IMR-90 (cell line): ENCODE results near the gene PDZD2. TPM values are rescaled to one million over a fixed set of nuclear protein-coding genes. Genes with fewer than 3 reads are reported as not detected.

Experiments used
- ATAC-seq: fragments of 200-7000 bp; cut with Tn5 transposase; 2 replicates; pipeline ENCODE4 v1.9.1; 2020; ENCODE audit warnings: low read depth, mild to moderate bottlenecking, moderate library complexity
- BruUV-seq: library from RNA; stranded (reverse); fragments of 400-500 nt; replicated peaks from 2 replicates; lab custom pipeline; 2021; lab: Mats Ljungman, UMichigan
- CTCF ChIA-PET: fragments of 300-600 bp; formaldehyde crosslinking; extraction: SDS; loops from one replicate; lab custom pipeline; 2021; ENCODE audit warnings: antibody characterized with exemption; lab: Yijun Ruan, JAX
- POLR2A ChIA-PET: fragments of 300-600 bp; sonication (Branson Sonifier 250); formaldehyde crosslinking; loops from one replicate; lab custom pipeline; 2022; ENCODE audit warnings: antibody characterized with exemption; ENCODE audit not compliant: unreplicated experiment; lab: Charles Lee
- DNase-seq: peaks from one replicate; pipeline ENCODE4 v3.0.0; 2013
- H2AFZ ChIP-seq: replicated peaks from 2 replicates; pipeline ENCODE3; 2013; ENCODE audit warnings: low read length, mild to moderate bottlenecking; ENCODE audit not compliant: poor library complexity
- H2AK5ac ChIP-seq: 2 replicates; pipeline ENCODE4 v1.6.1; 2013; ENCODE audit warnings: low read depth, low read length, inconsistent platforms
- H2AK9ac ChIP-seq: replicated peaks from 2 replicates; pipeline ENCODE3; 2013; ENCODE audit warnings: mild to moderate bottlenecking, low read depth, low read length, moderate library complexity; ENCODE audit not compliant: poor library complexity
- H2BK120ac ChIP-seq: 2 replicates; pipeline ENCODE4 v1.6.1; 2013; ENCODE audit warnings: low read depth, low read length, inconsistent platforms
- H2BK15ac ChIP-seq: 3 replicates; pipeline ENCODE4 v1.6.1; 2013; ENCODE audit warnings: low read depth, low read length, inconsistent platforms
- H2BK20ac ChIP-seq: 2 replicates; pipeline ENCODE4 v1.6.1; 2013; ENCODE audit warnings: low read depth, mild to moderate bottlenecking, inconsistent platforms, low read length, moderate library complexity
- H2BK5ac ChIP-seq: 2 replicates; pipeline ENCODE4 v1.6.1; 2013; ENCODE audit warnings: mild to moderate bottlenecking, low read depth, low read length, inconsistent platforms; ENCODE audit not compliant: poor library complexity, severe bottlenecking
- H3K14ac ChIP-seq: replicated peaks from 2 replicates; pipeline ENCODE4 v1.6.1; 2013; ENCODE audit warnings: low read depth, low read length, inconsistent platforms
- H3K18ac ChIP-seq: 2 replicates; pipeline ENCODE4 v1.6.1; 2013; ENCODE audit warnings: low read depth, low read length, control low read depth
- H3K23ac ChIP-seq: 2 replicates; pipeline ENCODE4 v1.6.1; 2013; ENCODE audit warnings: low read depth, low read length, inconsistent platforms
- H3K27ac ChIP-seq: 2 replicates; pipeline ENCODE4 v1.5.1; 2013; ENCODE audit warnings: mild to moderate bottlenecking, control low read depth, low read length; ENCODE audit not compliant: insufficient read depth
- H3K27me3 ChIP-seq: 2 replicates; pipeline ENCODE4 v1.6.1; 2013; ENCODE audit warnings: low read length; ENCODE audit not compliant: control insufficient read depth, insufficient read depth
- H3K36me3 ChIP-seq: 2 replicates; pipeline ENCODE4 v1.6.1; 2013; ENCODE audit warnings: low read length, mixed read lengths; ENCODE audit not compliant: control insufficient read depth, insufficient read depth
- H3K4ac ChIP-seq: 2 replicates; pipeline ENCODE4 v1.6.1; 2013; ENCODE audit warnings: low read depth, low read length, inconsistent platforms
- H3K4me1 ChIP-seq: 2 replicates; pipeline ENCODE4 v1.6.1; 2013; ENCODE audit warnings: low read length, mixed read lengths; ENCODE audit not compliant: control insufficient read depth, insufficient read depth
- H3K4me2 ChIP-seq: 2 replicates; pipeline ENCODE4 v1.6.1; 2013; ENCODE audit warnings: low read depth, mild to moderate bottlenecking, control low read depth, low read length, moderate library complexity
- H3K4me3 ChIP-seq: 2 replicates; pipeline ENCODE4 v1.5.1; 2013; ENCODE audit warnings: low read depth, mild to moderate bottlenecking, control low read depth, low read length, moderate library complexity; ENCODE audit not compliant: insufficient read depth
- H3K56ac ChIP-seq: 2 replicates; pipeline ENCODE4 v1.6.1; 2013; ENCODE audit warnings: low read length, inconsistent platforms; ENCODE audit not compliant: insufficient read depth; ENCODE audit errors: extremely low read depth
- H3K79me1 ChIP-seq, 2 experiments: 2 replicates each; pipeline ENCODE4 v1.6.1; 2013; ENCODE audit warnings: low read length in 2 of 2, inconsistent platforms in 1 of 2, low read depth in 1 of 2
- H3K9ac ChIP-seq: 2 replicates; pipeline ENCODE4 v1.6.1; 2013; ENCODE audit warnings: low read depth, low read length, control low read depth
- H3K9me1 ChIP-seq: 2 replicates; pipeline ENCODE4 v1.6.1; 2013; ENCODE audit warnings: low read length, inconsistent platforms; ENCODE audit not compliant: insufficient read depth
- H3K9me3 ChIP-seq: 2 replicates; pipeline ENCODE4 v1.6.1; 2013; ENCODE audit warnings: low read length; ENCODE audit not compliant: control insufficient read depth, insufficient read depth
- H4K20me1 ChIP-seq: 2 replicates; pipeline ENCODE4 v1.6.1; 2013; ENCODE audit warnings: low read length, inconsistent platforms; ENCODE audit not compliant: insufficient read depth
- H4K5ac ChIP-seq: 2 replicates; pipeline ENCODE4 v1.6.1; 2013; ENCODE audit warnings: mild to moderate bottlenecking, low read depth, low read length, control low read depth
- H4K8ac ChIP-seq, 2 experiments: 2 replicates each; pipeline ENCODE4 v1.6.1; 2013; ENCODE audit warnings: low read depth in 2 of 2, low read length in 2 of 2, control low read depth in 1 of 2, inconsistent platforms in 1 of 2
- H4K91ac ChIP-seq: 2 replicates; pipeline ENCODE4 v1.6.1; 2013; ENCODE audit warnings: low read depth, low read length, inconsistent platforms; ENCODE audit not compliant: insufficient read depth
- BHLHE40 ChIP-seq: fragments of 150-350 bp; IDR thresholded peaks from 2 replicates; pipeline ENCODE4 v1.6.1; 2016; ENCODE audit warnings: mild to moderate bottlenecking, low read depth, low read length
- CHD1 ChIP-seq: IDR thresholded peaks from 2 replicates; pipeline ENCODE4 v1.6.1; 2012; ENCODE audit warnings: low read depth, low read length, improper control_type of control experiment
- FOS ChIP-seq: fragments of 150-350 bp; IDR thresholded peaks from 2 replicates; pipeline ENCODE4 v1.6.1; 2016; ENCODE audit warnings: low read depth, low read length
- USF2 ChIP-seq: fragments of 150-350 bp; IDR thresholded peaks from 2 replicates; pipeline ENCODE4 v1.6.1; 2017; ENCODE audit warnings: mild to moderate bottlenecking, antibody characterized with exemption, low read length, low read depth
- WGBS, 2 experiments: methylation state at CpG; one replicate each; pipeline versions ENCODE4 v1.1.5 to v1.1.7; 2013; ENCODE audit warnings: missing lambda C conversion rate in 2 of 2; ENCODE audit not compliant: insufficient read length in 1 of 2; ENCODE audit errors: extremely low coverage in 2 of 2; 5-methylcytosine and 5-hydroxymethylcytosine counted together
- dilution Hi-C: fragments of 300-500 bp; cut with HindIII; formaldehyde crosslinking; loops from one replicate; pipeline ENCODE4 v1.14.3; 2018; ENCODE audit warnings: low sequenced_read_pairs; ENCODE audit not compliant: unreplicated experiment
- in situ Hi-C: fragments of 300-500 bp; cut with MboI; formaldehyde crosslinking; loops from 3 replicates; pipeline ENCODE4 v1.14.3; 2019; ENCODE audit warnings: low sequenced_read_pairs, inconsistent platforms, mixed read lengths
- intact Hi-C: fragments of 100-400 bp; cut with micrococcal nuclease; formaldehyde crosslinking; loops from 2 replicates; pipeline ENCODE4 v1.10.0; 2022
- polyA plus RNA-seq, 3 experiments: library from polyadenylated mRNA; depleted of rRNA; stranded (reverse); fragments of >200 nt; gene quantifications; 2 replicates each; pipeline ENCODE4 v1.2.3, GENCODE V29; 2012; ENCODE audit warnings: low replicate concordance in 1 of 3
- total RNA-seq: library from RNA; depleted of rRNA; stranded (reverse); fragments of >200 nt; gene quantifications from 2 replicates; pipeline ENCODE4 v1.2.3, GENCODE V29; 2012

PDZD2 gene
- total and polyA plus RNA-seq, 2 of the 4 experiments (the other 2 are of a cell fraction): under 0.01 to 0.02 TPM

- Histone ChIP-seq H3K9me1 (no peaks in the 10 kb centered on the region), H4K5ac (no peak overlapping the region), H4K91ac (no peak overlapping the region), H3K4ac (no peak overlapping the region), H3K4me2 (no peak overlapping the region), H4K8ac (no peak overlapping the region), H3K9ac (no peak overlapping the region), H2BK5ac (no peak overlapping the region), H2AK9ac (no peak overlapping the region), H2BK120ac (no peak overlapping the region), H3K9me3 (no peaks in the 10 kb centered on the region), H3K79me1 (no peaks in the 10 kb centered on the region), H2BK15ac (no peak overlapping the region), H3K27ac (no peak overlapping the region), H3K4me3 (no peak overlapping the region), H3K4me1 (no peaks in the 10 kb centered on the region), H3K18ac (no peak overlapping the region), H2BK20ac (no peak overlapping the region), H2AK5ac (no peak overlapping the region), H3K56ac (no peak overlapping the region), H3K14ac (no peak overlapping the region), H3K27me3 (peaks cover 5% of the 10 kb centered on the region), H2AFZ (no peak overlapping the region), H3K36me3 (no peaks in the 10 kb centered on the region), H3K23ac (no peak overlapping the region), H4K20me1 (no peaks in the 10 kb centered on the region)
- ATAC-seq (no peak), DNase-seq (no peak)
- TF ChIP-seq USF2 (no peak), BHLHE40 (no peak), FOS (no peak), CHD1 (no peak)
- WGBS, 2 experiments: no CpG with 5 or more reads among the region's 1 CpG
- dilution Hi-C loops (no loop called here), intact Hi-C loops (no loop called here), in situ Hi-C loops (no loop called here)
- CTCF ChIA-PET: no interaction called here
- no TSS peak for BruUV-seq
- POLR2A ChIA-PET: no interaction called here
These were observed 81.1 kb downstream of the PDZD2 start for GRCh38 chr5:31720004-31720403.
